ENCODE results near the gene IGFL2.

IGFL2 gene

DNA sequence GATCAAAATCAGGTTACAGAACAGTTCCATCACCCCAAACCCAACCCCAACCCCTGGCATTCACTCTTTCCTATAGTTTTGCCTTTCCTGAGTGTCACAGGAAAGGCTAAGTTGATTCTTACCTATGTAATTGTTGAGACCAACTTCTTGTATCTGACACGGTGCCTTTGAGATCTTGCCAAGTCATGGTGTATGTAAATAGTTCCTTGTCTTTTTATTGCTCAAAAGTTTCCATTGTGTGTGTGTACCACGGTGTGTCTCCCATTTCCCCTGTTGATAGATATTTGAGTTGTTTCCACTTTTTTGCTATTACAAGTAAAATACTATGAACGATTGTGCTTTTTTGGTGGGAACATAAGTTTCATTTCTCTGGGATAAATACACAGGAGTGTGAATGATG lies 3.3 kb upstream of the IGFL2 start:
- H3K4me3 ChIP-seq (ENCODE audit: low read depth in 1 of 2, low read length in 2 of 2) = no peak overlapping the region
- H3K9me3 ChIP-seq (ENCODE audit: insufficient read depth, low read length, severe bottlenecking) = no peaks in the 10 kb centered on the region
- no peaks in the 10 kb centered on the region for H3K79me2 ChIP-seq (ENCODE audit: insufficient read depth, low read length)
- TF ChIP-seq, protein P1, sequence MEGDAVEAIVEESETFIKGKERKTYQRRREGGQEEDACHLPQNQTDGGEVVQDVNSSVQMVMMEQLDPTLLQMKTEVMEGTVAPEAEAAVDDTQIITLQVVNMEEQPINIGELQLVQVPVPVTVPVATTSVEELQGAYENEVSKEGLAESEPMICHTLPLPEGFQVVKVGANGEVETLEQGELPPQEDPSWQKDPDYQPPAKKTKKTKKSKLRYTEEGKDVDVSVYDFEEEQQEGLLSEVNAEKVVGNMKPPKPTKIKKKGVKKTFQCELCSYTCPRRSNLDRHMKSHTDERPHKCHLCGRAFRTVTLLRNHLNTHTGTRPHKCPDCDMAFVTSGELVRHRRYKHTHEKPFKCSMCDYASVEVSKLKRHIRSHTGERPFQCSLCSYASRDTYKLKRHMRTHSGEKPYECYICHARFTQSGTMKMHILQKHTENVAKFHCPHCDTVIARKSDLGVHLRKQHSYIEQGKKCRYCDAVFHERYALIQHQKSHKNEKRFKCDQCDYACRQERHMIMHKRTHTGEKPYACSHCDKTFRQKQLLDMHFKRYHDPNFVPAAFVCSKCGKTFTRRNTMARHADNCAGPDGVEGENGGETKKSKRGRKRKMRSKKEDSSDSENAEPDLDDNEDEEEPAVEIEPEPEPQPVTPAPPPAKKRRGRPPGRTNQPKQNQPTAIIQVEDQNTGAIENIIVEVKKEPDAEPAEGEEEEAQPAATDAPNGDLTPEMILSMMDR (IDR thresholded peaks at IDR 0.05; ENCODE audit: borderline replicate concordance, extremely low read depth, low read length, poor library complexity, severe bottlenecking) = no peak
- TF ChIP-seq EZH2 (IDR thresholded peaks at IDR 0.05; ENCODE audit: borderline replicate concordance, low read depth, low read length, severe bottlenecking) = no peak
- H4K20me1 ChIP-seq (ENCODE audit: insufficient read depth, low read length) = no peaks in the 10 kb centered on the region
- ATAC-seq (ENCODE audit: insufficient read depth, low read depth) (no peak), DNase-seq (no peak)
- H3K27ac ChIP-seq (ENCODE audit: low read length) = no peak overlapping the region
- H3K36me3 ChIP-seq (ENCODE audit: insufficient read depth, low read length) = no peaks in the 10 kb centered on the region
- H3K9ac ChIP-seq (ENCODE audit: low read depth, low read length) = no peak overlapping the region
- peaks cover 29% of the 10 kb centered on the region for H3K27me3 ChIP-seq (ENCODE audit: insufficient read depth, low read length, poor library complexity)
- no peak overlapping the region for H2AFZ ChIP-seq (ENCODE audit: low read depth, low read length)
- no peaks in the 10 kb centered on the region for H3K4me1 ChIP-seq (ENCODE audit: insufficient read depth, low read length)
- no peak overlapping the region for H3K4me2 ChIP-seq (ENCODE audit: insufficient read depth, low read length)

DNA sequence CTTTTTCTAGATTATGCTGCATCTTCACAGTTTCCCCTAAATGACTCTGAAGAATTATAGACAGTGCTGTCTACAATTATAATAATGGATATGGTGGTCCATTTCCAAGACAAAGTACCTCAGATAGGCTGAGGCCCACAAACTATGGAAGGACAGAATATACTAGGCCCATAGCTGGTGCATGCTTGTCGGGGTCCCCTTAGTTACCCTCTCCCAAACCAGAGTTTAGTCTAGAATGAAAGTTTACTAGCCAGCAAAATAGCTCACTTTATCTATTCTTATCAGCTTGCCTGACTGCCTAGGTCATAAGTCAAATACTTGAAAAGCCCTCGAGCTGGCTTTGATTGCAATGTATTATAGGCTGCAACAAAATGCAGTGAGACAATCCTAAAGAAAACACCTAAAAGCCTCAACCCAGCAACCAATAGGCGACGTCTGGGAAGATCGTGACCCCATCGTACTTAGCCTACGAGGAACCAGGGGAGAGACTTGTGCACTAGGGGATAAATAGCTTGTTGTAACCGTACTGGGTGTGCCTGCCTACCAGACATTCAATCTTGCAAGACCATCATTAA lies 785 bp upstream of the IGFL2 start:
- Histone ChIP-seq H2AFZ (ENCODE audit: low read depth, low read length) (no peak overlapping the region), H3K27me3 (ENCODE audit: insufficient read depth, low read length, poor library complexity) (peaks cover 33% of the 10 kb centered on the region), H3K79me2 (ENCODE audit: insufficient read depth, low read length) (no peaks in the 10 kb centered on the region), H3K4me1 (ENCODE audit: insufficient read depth, low read length) (no peaks in the 10 kb centered on the region), H3K9me3 (ENCODE audit: insufficient read depth, low read length, severe bottlenecking) (no peaks in the 10 kb centered on the region), H3K27ac (ENCODE audit: low read length) (no peak overlapping the region), H3K4me3 (ENCODE audit: low read depth in 1 of 2, low read length in 2 of 2) (no peak overlapping the region), H3K4me2 (ENCODE audit: insufficient read depth, low read length) (no peak overlapping the region), H3K36me3 (ENCODE audit: insufficient read depth, low read length) (no peaks in the 10 kb centered on the region), H4K20me1 (ENCODE audit: insufficient read depth, low read length) (no peaks in the 10 kb centered on the region), H3K9ac (ENCODE audit: low read depth, low read length) (no peak overlapping the region)
- no peak for TF ChIP-seq EZH2 (IDR thresholded peaks at IDR 0.05; ENCODE audit: borderline replicate concordance, low read depth, low read length, severe bottlenecking)
- TF ChIP-seq, protein P1 (IDR thresholded peaks at IDR 0.05; ENCODE audit: borderline replicate concordance, extremely low read depth, low read length, poor library complexity, severe bottlenecking) = no peak
- DNase-seq (no peak), ATAC-seq (ENCODE audit: insufficient read depth, low read depth) (no peak)

DNA sequence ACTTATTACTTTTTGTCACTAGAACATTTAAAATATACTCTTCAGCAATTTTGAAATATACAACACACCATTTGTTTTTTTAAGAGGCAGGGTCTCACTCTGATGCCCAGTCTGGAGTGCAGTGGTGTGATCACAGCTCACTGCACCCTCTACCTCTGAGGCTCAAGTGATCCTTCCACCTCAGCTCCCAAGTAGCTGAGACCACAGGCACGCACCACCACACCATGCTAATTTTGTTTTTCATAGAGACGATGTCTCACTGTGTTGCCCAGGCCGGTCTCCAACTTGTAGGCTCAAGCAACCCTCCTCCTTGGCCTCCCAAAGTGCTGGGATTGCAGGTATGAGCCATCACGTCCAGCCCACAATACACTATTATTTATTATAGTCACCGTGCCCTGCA lies 2.6 kb downstream of the IGFL2 start:
- Histone ChIP-seq H4K20me1 (ENCODE audit: insufficient read depth, low read length) (no peaks in the 10 kb centered on the region), H3K9ac (ENCODE audit: low read depth, low read length) (no peak overlapping the region), H3K36me3 (ENCODE audit: insufficient read depth, low read length) (no peaks in the 10 kb centered on the region), H3K4me1 (ENCODE audit: insufficient read depth, low read length) (no peaks in the 10 kb centered on the region), H3K27ac (ENCODE audit: low read length) (no peak overlapping the region), H3K4me3 (ENCODE audit: low read depth in 1 of 2, low read length in 2 of 2) (no peak overlapping the region), H3K27me3 (ENCODE audit: insufficient read depth, low read length, poor library complexity) (peaks cover 37% of the 10 kb centered on the region), H2AFZ (ENCODE audit: low read depth, low read length) (no peak overlapping the region), H3K79me2 (ENCODE audit: insufficient read depth, low read length) (no peaks in the 10 kb centered on the region), H3K9me3 (ENCODE audit: insufficient read depth, low read length, severe bottlenecking) (no peaks in the 10 kb centered on the region), H3K4me2 (ENCODE audit: insufficient read depth, low read length) (no peak overlapping the region)
- no peak for DNase-seq
- ATAC-seq (ENCODE audit: insufficient read depth, low read depth) = no peak
- TF ChIP-seq EZH2 (IDR thresholded peaks at IDR 0.05; ENCODE audit: borderline replicate concordance, low read depth, low read length, severe bottlenecking) = no peak
- TF ChIP-seq, protein P1 (IDR thresholded peaks at IDR 0.05; ENCODE audit: borderline replicate concordance, extremely low read depth, low read length, poor library complexity, severe bottlenecking) = no peak

DNA sequence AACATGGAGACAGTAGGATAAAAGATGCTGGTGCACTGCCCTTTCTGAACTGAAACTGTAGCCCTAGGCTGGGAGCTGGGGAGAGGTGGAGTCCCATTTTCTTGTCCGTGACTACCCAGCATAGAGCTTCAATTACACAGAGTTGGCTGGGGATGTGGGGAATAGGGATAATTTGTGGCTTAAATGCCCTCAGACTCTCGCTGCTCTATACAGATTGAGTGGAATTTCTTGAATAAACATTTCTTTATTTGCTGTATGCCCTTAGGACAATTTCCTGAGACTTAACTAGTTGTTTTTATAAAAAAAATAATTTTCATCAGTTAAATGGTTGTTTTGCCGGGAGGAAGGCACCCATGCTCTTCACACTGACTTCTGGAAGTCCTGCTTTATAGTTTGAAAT lies 7.2 kb downstream of the IGFL2 start:
- H3K4me1 ChIP-seq (ENCODE audit: insufficient read depth, low read length) = no peaks in the 10 kb centered on the region
- no peak overlapping the region for H3K4me2 ChIP-seq (ENCODE audit: insufficient read depth, low read length)
- H3K36me3 ChIP-seq (ENCODE audit: insufficient read depth, low read length) = no peaks in the 10 kb centered on the region
- no peak overlapping the region for H3K4me3 ChIP-seq (ENCODE audit: low read depth in 1 of 2, low read length in 2 of 2)
- no peak overlapping the region for H3K9ac ChIP-seq (ENCODE audit: low read depth, low read length)
- H3K27ac ChIP-seq (ENCODE audit: low read length) = no peak overlapping the region
- H3K79me2 ChIP-seq (ENCODE audit: insufficient read depth, low read length) = no peaks in the 10 kb centered on the region
- DNase-seq (no peak), ATAC-seq (ENCODE audit: insufficient read depth, low read depth) (no peak)
- peaks cover 15% of the 10 kb centered on the region for H3K27me3 ChIP-seq (ENCODE audit: insufficient read depth, low read length, poor library complexity)
- no peak for TF ChIP-seq EZH2 (IDR thresholded peaks at IDR 0.05; ENCODE audit: borderline replicate concordance, low read depth, low read length, severe bottlenecking)
- TF ChIP-seq, protein P1 (IDR thresholded peaks at IDR 0.05; ENCODE audit: borderline replicate concordance, extremely low read depth, low read length, poor library complexity, severe bottlenecking) = no peak
- H3K9me3 ChIP-seq (ENCODE audit: insufficient read depth, low read length, severe bottlenecking) = no peaks in the 10 kb centered on the region
- H4K20me1 ChIP-seq (ENCODE audit: insufficient read depth, low read length) = no peaks in the 10 kb centered on the region
- H2AFZ ChIP-seq (ENCODE audit: low read depth, low read length) = no peak overlapping the region

Measured in DND-41 (cell line).